ENCODE data around the gene ACOT7. TPM values are rescaled to one million over a fixed set of nuclear protein-coding genes. Genes with fewer than 3 reads are reported as not detected.
"Not testable (repeated sequence)": the region's sequence is repeated elsewhere in the genome, so short reads cannot be mapped to it uniquely, and the experiment has no call there.

The ACOT7 gene
- total RNA-seq, 1 experiment from 2014 or later = 33.9 TPM

DNA sequence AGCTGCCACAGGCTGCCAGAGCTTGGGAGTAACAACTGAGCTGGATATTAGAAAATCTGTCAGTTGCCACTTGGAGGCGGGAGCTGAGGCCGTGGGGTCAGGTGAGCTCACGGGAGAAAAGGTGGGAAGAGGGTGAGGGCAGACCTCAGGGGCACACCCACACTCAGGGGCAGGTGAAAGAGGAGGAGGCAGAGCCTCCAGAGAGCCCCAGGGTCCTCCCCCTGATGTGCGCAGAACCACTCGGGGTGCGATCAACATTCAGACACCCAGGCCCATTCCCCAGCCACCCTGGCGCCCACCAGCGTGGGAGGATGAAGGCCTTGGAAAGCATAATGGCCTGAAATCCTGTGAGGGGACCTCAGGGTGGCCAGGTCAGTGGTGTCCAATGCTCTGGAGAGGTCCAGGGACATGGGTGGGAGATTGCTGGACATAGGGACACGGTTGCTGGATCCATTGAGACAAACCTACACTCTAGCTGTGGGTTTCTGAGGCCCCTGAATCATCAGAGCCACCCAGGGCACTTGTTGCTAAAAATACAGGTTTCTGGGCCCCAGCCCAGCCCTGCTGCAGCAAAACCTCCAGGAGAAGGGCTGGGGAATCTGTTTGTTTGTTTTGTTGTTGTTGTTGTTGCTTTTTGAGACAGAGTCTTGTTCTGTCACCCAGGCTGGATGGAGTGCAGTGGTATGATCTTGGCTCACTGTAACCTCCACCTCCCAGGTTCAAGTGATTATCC lies 83.3 kb downstream of the ACOT7 start:
- no peak for DNase-seq (ENCODE audit: low spot score)

DNA sequence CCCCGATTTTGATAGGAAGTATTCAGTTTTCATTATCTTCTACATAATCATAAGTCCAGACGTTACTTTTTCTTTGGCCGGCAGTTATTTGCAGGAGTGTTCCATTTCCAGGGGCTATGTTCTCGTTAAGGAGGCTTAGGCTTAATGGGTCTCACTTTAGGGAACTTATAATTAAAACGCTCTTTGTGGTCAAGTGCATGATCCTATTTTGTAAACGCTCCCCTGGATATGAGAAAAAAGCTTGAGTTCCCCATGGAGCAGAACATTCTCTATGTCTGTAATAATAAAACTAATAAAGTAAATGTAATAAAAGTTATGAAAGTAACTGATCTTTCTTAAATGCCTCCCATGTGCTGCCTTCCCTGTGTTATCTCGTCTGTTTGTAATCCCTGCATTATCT lies 84.0 kb downstream of the ACOT7 start:
- no peak for DNase-seq (ENCODE audit: low spot score)

DNA sequence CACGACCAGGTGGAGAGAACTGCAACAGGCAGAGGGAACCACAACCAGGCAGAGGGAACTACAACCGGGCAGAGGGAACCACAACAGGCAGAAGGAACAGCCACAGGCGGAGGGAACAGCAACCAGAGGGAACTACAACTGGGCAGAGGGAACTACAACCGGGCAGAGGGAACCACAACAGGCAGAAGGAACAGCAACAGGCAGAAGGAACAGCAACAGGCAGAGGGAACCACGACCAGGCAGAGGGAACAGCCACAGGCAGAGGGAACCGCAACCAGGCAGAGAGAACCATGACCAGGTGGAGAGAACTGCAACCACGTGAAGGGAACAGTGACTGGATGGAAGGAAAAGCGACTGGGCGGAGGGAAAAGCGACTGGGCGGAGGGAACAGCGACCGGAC lies 85.1 kb downstream of the ACOT7 start:
- DNase-seq (ENCODE audit: low spot score) = no peak

DNA sequence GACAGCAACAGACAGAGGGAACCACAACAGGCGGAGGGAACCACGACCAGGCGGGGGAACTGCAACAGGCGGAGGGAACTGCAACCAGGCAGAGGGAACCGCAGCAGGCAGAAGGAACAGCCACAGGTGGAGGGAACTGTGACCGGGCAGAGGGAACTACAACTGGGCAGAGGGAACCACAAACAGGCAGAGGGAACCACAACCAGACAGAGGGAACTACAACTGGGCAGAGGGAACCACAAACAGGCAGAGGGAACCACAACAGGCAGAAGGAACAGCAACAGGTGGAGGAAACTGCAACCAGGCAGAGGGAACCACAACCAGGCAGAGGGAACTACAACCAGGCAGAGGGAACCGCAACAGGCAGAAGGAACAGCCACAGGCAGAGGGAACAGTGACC lies 85.9 kb downstream of the ACOT7 start:
- not testable (repeated sequence) for DNase-seq (ENCODE audit: low spot score)

DNA sequence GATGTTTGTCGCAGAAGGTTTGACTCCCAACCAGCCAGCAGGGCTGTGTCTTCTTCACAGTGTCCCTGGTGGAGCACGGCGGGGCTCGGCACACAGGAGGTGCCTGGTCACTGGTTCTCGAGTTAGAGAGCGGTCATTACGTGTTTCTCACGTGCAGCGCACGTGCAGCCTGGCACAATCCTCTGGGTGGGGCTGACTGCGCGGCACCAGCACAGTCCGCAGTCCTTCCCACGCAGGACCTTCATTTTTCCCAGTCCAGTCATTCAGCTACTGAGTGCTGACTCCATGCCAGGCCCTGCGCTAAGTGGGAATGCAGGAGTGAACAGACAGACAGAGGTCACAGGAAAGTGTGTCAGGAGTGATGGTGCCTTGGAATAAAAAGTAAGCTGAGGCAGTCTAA lies 86.5 kb downstream of the ACOT7 start:
- DNase-seq (ENCODE audit: low spot score) = no peak

DNA sequence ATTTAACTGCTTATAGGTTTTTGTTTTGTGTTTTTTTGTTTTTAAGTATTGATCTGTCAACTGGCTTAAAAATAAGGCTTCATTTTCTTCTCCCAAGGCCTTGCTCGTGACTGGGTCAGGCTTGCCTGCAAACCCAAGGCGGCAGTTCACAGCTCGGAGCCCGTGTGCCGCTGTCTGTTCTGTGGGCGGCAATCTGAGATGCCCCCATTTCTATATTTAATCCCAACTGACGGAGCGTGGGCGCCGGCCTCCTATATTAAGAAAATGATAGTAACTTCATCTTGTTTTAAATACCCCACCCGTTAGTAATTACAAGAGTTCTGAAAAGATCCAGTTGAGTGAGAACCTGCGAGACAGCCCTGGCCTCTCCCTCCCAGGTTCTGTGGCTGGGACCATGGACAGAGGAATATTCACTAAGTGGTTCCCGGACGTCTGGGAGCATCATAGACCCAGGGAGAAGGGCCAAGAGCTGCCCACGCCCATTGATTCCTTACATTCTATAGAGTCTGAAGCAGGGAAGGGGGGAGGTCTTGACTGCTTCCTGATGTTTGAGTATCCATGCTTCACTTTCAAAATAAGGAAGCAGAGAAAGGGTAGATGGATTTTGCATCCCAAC lies 90.1 kb downstream of the ACOT7 start:
- no peak for DNase-seq (ENCODE audit: low spot score)

DNA sequence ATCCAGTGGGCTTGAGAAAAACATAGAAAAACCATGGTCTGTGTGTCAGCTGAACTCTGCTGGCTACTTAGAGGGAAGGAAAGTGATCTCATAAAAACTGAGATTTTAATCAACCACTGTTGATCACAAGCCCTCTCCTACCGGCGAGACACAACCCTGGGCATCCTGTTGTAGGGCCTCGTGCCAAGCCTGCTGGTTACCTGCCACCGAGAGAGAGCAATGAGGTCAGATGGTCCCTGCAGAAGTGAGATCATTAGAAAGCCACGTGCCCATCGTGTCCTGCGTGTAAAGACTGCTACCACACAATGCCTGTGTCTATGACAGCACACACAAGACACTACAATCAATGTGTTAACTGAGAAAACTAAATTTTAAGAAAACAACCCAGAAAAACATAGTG lies 91.0 kb downstream of the ACOT7 start:
- DNase-seq (ENCODE audit: low spot score) = no peak

DNA sequence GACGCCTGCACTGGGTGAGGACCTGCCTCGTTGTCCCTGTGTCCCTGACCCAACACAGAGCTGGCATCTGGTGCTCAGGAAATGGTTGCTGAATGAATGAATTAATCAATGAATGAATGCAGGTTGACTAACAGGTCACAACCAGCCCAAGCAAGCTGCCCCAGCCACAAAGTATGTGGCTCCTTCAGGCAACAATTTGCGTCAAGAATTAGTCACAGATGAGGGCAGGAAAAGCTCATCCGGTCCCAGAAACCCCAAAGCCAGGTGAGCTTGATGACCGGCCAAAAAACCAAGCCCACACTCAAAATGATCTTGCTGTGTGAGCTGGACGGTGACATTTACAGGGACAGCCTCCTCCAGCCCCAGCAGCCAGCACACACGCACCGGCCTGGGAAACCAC lies 92.0 kb downstream of the ACOT7 start:
- DNase-seq (ENCODE audit: low spot score) = no peak

DNA sequence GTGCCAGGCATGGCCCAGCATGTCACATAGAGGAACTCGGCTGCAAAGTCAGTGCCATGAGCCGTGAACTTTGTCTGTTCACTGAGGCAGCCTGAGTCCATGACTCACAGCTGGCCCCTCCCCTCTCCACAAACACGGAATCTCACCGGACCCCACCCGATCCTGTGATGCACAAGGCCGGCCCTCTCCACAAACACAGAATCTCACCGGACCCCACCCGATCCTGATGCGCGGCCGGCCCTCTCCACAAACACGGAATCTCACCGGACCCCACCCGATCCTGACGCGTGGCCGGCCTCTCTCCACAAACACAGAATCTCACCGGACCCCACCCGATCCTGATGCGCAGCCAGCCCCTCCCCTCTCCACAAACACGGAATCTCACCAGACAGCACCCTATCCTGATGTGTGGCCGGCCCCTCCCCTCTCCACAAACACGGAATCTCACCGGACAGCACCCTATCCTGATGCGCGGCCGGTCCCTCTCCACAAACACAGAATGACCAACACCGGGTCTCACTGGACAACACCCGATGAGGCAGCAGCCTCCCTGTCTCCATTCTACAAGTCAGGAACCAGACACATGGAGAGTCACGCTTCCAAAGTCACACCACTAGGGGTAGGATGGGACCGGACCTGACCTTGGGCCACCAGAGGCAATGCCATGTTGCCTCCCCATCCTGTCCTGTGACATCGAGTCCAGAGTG lies 93.1 kb downstream of the ACOT7 start:
- peak; percentile 7 for DNase-seq (ENCODE audit: low spot score)

DNA sequence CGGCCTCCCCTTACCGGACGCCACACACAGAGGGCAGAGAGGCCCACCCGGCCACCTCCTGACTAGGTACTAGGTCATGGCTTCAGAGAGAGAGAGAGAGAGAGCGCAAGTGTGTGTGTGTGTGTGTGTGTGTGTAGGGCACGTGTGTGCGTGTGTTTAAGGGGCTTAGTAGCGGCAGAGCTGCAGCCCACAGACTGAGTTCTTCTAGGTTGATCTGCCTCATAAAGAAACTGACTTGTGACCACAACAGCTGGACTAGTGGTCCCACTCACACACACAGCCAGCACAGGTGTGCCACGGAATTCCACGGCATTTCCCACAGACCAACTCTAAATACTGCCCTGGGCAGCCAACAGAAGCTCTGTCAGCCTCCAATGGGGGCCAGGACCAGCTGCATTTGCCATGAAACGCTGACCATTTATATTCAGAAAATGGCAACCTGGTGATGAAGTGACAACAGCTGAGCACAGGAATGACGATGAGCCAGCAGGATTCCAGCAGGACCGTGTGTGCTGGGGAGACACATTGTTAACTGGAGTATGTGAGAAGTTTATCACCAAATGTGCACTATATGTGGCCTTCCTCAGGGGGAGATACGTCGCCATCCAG lies 93.9 kb downstream of the ACOT7 start:
- DNase-seq (ENCODE audit: low spot score) = no peak

DNA sequence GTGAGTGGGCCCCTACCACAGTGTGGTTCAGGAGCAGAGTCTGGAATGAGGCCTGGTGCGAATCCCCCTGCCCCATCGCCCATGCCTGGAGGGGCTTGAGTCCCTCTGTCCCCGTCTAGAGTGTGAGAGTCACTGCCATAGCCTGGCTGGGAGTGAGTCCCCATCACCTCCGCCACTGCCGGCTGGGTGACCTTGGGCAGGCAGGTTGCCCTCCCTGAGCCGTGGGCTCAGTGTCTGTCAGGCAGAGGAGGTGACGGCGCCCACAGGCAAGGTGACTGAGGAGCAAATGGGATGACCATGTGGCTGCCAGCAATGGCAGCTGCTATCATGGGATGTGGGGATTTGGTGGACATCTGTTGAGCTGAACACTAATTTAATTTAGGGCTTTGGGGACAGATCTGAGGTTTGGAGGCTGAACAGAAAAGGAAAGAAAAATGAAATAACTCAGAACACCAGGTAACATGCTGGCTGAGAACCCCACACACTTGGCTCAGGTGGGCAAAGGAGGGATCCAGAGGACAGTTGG lies 94.6 kb downstream of the ACOT7 start:
- DNase-seq (ENCODE audit: low spot score) = no peak

DNA sequence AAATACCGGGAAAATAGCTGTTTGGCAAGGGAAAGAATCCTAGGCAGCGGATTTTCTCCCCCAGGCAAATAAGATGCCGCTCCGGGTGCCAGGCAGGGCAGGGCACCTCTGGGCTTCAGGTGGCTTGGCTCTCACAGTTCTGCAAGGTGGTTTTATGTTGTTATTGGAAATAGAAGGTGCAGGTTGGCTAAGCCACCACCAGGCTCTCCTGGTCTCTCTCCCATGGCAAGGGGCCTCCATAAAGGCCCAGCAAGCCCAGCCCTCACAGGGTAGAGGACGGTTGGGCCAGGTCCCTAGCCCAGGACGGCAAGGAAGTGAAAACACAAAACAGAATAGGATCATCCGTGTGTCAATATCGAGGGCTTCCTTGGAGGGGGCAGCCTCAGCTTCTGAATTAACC lies 95.0 kb downstream of the ACOT7 start:
- DNase-seq (ENCODE audit: low spot score) = no peak

DNA sequence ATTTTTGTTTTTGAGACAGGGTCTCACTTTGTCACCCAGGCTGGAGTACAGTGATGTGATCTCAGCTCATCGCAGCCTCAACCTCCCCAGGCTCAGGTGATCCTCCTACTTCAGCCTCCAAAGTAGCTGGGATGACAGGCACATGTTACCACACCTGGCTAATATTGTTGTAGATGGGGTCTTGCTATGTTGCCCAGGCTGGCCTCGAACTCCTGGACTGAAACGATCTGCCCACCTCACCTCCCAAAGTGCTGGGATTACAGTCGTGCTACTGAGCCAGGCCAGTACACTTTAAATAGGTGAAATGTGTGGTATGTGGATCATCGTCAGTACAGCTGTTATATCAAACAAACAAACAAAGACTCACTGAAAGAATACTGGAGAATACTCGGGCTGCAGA lies 97.7 kb downstream of the ACOT7 start:
- no peak for DNase-seq (ENCODE audit: low spot score)

DNA sequence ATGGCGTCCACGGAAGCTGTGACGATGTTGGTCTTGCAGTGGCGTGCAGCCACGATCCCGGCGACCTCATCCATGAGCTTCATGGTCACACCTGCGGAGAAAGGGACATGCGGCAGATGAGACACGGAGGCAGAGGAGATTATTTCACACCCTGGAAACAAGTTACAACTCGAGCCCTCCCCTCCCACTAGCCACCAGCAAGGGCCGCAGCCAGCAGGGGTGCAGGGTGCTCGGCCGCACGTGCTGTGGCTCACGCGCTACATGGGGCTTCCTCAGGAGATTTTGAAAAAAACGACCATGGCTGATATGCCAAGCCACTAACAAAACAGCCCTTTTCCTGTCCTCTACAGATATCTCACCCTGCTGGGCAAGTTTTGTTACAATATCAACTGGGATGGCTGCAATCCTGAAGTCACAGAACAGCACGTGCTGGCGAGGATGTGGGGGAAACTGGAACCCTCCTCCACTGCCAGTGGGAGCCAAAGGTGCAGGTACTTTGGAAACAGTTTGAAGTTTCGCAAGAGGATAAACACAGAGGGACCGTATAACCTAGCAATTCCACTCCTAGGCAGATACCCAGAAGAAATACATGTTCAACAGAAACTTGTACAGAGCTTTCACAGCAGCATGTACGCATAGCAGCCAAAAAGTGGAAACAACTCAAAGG lies 98.5 kb downstream of the ACOT7 start:
- no peak for DNase-seq (ENCODE audit: low spot score)

DNA sequence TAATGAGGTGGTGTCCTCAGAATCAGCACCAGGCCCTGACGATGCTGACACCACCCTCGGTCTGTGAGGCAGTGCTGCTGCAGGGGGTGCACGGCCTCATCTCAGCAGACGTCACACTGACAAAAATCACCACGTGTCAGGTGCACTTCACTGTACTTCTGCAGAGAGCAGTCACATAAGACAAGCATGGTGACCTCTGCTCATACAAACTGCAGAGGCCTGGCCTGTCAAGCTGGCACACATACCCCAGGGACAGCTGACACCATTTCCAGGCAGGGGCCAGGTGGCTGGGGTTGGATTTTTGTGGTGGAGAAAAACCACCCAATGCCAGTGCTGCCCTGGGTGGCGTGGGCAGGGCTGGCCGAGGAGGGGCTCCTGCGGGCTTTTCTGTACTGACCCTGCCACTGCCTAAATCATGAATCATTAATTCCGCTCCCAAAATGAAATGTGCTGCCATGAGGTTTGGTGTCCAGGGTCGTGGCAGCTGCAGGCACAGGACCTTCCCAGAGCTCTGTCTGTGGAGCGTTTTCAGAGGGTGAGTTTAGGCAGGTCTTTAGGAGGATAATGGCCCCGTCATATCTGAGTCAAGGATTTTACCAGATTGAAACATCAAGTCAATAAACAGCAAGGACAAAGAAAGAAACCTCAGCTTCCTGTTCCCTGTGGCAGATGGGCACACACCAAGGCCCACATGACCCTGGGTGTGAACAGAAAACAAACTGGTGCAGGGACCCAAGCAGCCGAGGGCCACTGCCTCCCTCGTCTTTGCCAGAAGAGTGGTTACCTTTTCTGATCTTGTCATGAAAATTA lies 99.3 kb downstream of the ACOT7 start:
- no peak for DNase-seq (ENCODE audit: low spot score)

DNA sequence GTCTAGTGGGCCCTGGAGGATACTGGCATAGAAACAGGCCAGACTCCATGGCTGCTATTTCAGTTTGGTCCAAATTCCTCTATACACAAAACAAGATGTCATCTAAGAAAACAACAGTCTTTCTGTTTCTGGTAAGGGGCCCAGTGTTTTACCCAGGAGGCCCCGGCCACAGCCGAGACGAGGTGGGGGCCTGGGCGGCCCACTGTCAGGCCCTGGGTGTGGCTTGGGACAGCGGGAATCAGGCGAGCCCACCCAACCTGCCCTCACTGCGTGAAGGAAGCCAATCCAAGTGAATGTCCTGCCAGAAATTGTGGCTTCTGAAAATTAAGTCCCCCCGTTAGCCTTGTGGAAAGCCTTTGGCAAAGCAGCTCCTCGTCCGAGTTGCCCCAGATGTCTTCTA lies 101.5 kb downstream of the ACOT7 start:
- DNase-seq (ENCODE audit: low spot score) = no peak

DNA sequence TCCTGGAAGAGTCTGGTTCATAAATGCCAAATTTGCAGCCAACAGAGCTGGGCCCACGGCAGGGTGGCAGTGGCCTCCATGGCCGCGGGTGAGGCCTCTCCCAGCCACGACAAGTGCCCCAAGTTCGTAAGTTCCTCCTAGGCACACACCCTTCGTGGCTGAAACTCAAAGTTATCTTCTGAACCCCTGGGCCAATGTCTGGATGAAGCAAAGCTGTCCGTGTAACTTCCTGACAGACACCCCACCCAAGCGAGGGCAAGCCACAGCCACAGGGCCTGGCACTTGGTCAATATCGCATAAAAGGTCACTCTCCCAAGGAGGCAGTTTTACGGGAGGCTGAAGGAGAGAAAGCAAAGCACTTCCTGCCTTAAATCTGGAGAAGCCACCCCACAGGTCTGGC lies 104.9 kb downstream of the ACOT7 start:
- DNase-seq (ENCODE audit: low spot score) = no peak

DNA sequence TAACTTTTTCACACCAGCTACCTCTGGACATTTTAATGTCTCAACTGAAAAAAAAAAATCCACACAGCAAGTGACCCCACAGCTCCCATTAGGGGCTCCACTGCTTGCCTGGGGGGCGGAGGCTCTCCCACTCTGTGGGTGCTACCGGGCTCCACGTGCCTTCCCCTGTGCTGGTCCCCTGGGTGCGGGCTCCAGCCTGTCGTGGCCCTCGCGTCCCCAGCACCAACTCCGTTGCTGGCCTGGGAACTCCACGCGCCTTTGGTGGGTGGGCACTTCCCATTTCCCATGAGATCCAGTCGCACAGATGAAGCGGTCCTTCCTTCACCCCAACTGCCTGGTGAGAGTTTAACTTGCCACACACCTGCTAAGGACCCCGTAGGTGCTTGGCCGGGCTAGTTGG lies 105.5 kb downstream of the ACOT7 start:
- DNase-seq (ENCODE audit: low spot score) = no peak

DNA sequence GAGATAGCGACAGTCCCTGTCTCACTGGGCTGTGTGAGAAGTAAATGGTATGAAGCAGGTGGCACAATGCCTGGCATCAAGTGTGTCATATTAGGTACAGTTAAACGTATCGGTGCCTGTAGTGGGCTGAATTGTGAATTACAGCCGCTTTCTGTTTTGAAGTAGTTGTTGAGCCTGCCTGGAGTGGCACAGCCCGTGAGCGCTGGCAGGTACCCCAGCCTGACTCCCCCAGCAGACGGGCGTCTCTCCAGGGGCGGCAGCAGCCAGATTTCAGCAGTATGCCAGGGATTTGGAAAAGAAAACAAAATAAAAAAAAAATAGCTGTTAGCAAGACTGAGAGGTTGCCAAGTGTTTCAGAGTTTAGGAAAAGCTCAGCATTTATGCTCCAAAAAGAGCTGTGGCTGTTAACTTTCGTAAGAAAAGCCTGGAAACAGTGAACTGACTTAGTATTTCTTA lies 106.1 kb downstream of the ACOT7 start:
- no peak for DNase-seq (ENCODE audit: low spot score)

DNA sequence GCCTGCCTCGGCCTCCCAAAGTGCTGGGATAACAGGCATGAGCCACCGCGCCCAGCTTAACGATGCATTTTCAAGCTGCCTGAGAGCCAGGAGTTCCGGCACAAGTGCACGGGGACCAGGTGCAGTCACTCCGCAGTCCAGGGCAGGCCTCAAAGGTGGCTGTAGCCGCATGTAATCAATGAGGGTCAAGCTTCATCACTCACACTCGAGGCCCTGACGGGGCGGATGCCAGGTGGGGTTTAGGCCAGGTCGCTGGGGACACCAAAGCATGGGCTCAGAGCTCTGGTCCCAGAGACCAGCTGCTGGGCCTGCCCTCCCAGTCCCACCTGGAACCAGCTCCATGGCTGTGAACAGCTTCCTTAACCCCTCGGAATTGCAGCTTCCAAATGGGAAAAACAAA lies 106.5 kb downstream of the ACOT7 start:
- no peak for DNase-seq (ENCODE audit: low spot score)

DNA sequence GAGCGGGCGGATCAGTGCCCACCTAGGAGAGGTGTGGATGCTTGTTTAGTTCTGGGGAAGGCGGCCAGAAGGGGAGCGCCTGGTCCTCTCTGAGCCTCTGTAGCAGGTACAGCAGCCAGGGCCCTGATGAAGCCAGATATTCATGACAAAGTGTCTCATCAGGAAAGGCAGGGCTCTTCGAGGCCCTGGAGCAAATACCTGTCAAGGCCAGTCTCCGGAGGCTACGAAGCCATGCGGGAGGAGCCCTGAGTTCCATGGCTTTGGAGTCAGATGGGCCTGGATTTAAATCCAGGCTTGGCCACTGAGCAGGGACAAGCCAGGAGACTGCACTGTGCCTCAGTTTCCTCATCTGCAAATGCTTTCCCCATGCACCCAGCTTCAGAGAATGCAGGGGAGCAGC lies 107.3 kb downstream of the ACOT7 start:
- no peak for DNase-seq (ENCODE audit: low spot score)

Measured in HT-29 (cell line).